ENCODE data around the gene PTPRK.

DNA sequence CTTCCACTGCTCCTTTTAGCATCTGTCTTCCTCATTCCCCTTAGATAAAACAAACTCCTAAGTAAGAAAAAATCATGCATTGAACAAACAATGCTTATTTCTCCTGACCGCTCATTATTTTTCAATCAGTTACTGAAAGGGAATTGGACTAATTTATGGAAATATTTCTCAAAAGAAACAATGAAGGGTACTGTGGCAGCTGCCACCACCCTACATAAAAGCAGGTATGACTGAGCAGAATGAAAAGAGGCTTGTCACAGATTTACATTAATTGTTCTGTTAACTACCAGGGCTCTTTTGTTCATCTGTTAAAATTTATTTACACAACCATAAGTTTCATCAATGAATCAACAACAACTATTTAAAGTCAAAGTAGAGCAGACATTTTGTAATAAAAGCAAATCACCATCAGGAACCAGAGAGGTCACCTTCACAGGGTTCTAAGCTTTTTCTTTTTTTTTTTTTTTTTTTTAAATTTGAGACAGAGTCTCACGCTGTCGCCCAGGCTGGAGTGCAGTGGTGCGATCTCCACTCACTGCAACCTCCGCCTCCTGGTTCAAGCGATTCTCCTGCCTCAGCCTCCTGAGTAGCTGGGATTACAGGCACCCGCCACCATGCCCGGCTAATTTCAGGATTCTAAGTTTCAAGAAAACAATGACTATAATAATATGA lies 204.0 kb downstream of the PTPRK start:
- no peak for TF ChIP-seq CTCF (conservative IDR thresholded peaks at IDR 0.05; ENCODE audit: low read length)
- TF ChIP-seq EZH2phosphoT487 (IDR thresholded peaks at IDR 0.05; ENCODE audit: borderline replicate concordance, low read depth, low read length): no peak
